IMR-90 (cell line): ENCODE results near the gene ERCC1. TPM values are rescaled to one million over a fixed set of nuclear protein-coding genes. Genes with fewer than 3 reads are reported as not detected.

Experiments
- ATAC-seq: fragments of 200-7000 bp; cut with Tn5 transposase; 2 replicates; pipeline ENCODE4 v1.9.1; 2020; ENCODE audit warnings: low read depth, mild to moderate bottlenecking, moderate library complexity
- BruUV-seq: library from RNA; stranded (reverse); fragments of 400-500 nt; replicated peaks from 2 replicates; lab custom pipeline; 2021; lab: Mats Ljungman, UMichigan
- CTCF ChIA-PET: fragments of 300-600 bp; formaldehyde crosslinking; extraction: SDS; loops from one replicate; lab custom pipeline; 2021; ENCODE audit warnings: antibody characterized with exemption; lab: Yijun Ruan, JAX
- POLR2A ChIA-PET: fragments of 300-600 bp; sonication (Branson Sonifier 250); formaldehyde crosslinking; loops from one replicate; lab custom pipeline; 2022; ENCODE audit warnings: antibody characterized with exemption; ENCODE audit not compliant: unreplicated experiment; lab: Charles Lee
- DNase-seq: peaks from one replicate; pipeline ENCODE4 v3.0.0; 2013
- H2AFZ ChIP-seq: replicated peaks from 2 replicates; pipeline ENCODE3; 2013; ENCODE audit warnings: low read length, mild to moderate bottlenecking; ENCODE audit not compliant: poor library complexity
- H2AK5ac ChIP-seq: 2 replicates; pipeline ENCODE4 v1.6.1; 2013; ENCODE audit warnings: low read depth, low read length, inconsistent platforms
- H2AK9ac ChIP-seq: replicated peaks from 2 replicates; pipeline ENCODE3; 2013; ENCODE audit warnings: mild to moderate bottlenecking, low read depth, low read length, moderate library complexity; ENCODE audit not compliant: poor library complexity
- H2BK120ac ChIP-seq: 2 replicates; pipeline ENCODE4 v1.6.1; 2013; ENCODE audit warnings: low read depth, low read length, inconsistent platforms
- H2BK15ac ChIP-seq: 3 replicates; pipeline ENCODE4 v1.6.1; 2013; ENCODE audit warnings: low read depth, low read length, inconsistent platforms
- H2BK20ac ChIP-seq: 2 replicates; pipeline ENCODE4 v1.6.1; 2013; ENCODE audit warnings: low read depth, mild to moderate bottlenecking, inconsistent platforms, low read length, moderate library complexity
- H2BK5ac ChIP-seq: 2 replicates; pipeline ENCODE4 v1.6.1; 2013; ENCODE audit warnings: mild to moderate bottlenecking, low read depth, low read length, inconsistent platforms; ENCODE audit not compliant: poor library complexity, severe bottlenecking
- H3K14ac ChIP-seq: replicated peaks from 2 replicates; pipeline ENCODE4 v1.6.1; 2013; ENCODE audit warnings: low read depth, low read length, inconsistent platforms
- H3K18ac ChIP-seq: 2 replicates; pipeline ENCODE4 v1.6.1; 2013; ENCODE audit warnings: low read depth, low read length, control low read depth
- H3K23ac ChIP-seq: 2 replicates; pipeline ENCODE4 v1.6.1; 2013; ENCODE audit warnings: low read depth, low read length, inconsistent platforms
- H3K27ac ChIP-seq: 2 replicates; pipeline ENCODE4 v1.5.1; 2013; ENCODE audit warnings: mild to moderate bottlenecking, control low read depth, low read length; ENCODE audit not compliant: insufficient read depth
- H3K27me3 ChIP-seq: 2 replicates; pipeline ENCODE4 v1.6.1; 2013; ENCODE audit warnings: low read length; ENCODE audit not compliant: control insufficient read depth, insufficient read depth
- H3K36me3 ChIP-seq: 2 replicates; pipeline ENCODE4 v1.6.1; 2013; ENCODE audit warnings: low read length, mixed read lengths; ENCODE audit not compliant: control insufficient read depth, insufficient read depth
- H3K4ac ChIP-seq: 2 replicates; pipeline ENCODE4 v1.6.1; 2013; ENCODE audit warnings: low read depth, low read length, inconsistent platforms
- H3K4me1 ChIP-seq: 2 replicates; pipeline ENCODE4 v1.6.1; 2013; ENCODE audit warnings: low read length, mixed read lengths; ENCODE audit not compliant: control insufficient read depth, insufficient read depth
- H3K4me2 ChIP-seq: 2 replicates; pipeline ENCODE4 v1.6.1; 2013; ENCODE audit warnings: low read depth, mild to moderate bottlenecking, control low read depth, low read length, moderate library complexity
- H3K4me3 ChIP-seq: 2 replicates; pipeline ENCODE4 v1.5.1; 2013; ENCODE audit warnings: low read depth, mild to moderate bottlenecking, control low read depth, low read length, moderate library complexity; ENCODE audit not compliant: insufficient read depth
- H3K56ac ChIP-seq: 2 replicates; pipeline ENCODE4 v1.6.1; 2013; ENCODE audit warnings: low read length, inconsistent platforms; ENCODE audit not compliant: insufficient read depth; ENCODE audit errors: extremely low read depth
- H3K79me1 ChIP-seq, 2 experiments: 2 replicates each; pipeline ENCODE4 v1.6.1; 2013; ENCODE audit warnings: low read length in 2 of 2, inconsistent platforms in 1 of 2, low read depth in 1 of 2
- H3K9ac ChIP-seq: 2 replicates; pipeline ENCODE4 v1.6.1; 2013; ENCODE audit warnings: low read depth, low read length, control low read depth
- H3K9me1 ChIP-seq: 2 replicates; pipeline ENCODE4 v1.6.1; 2013; ENCODE audit warnings: low read length, inconsistent platforms; ENCODE audit not compliant: insufficient read depth
- H3K9me3 ChIP-seq: 2 replicates; pipeline ENCODE4 v1.6.1; 2013; ENCODE audit warnings: low read length; ENCODE audit not compliant: control insufficient read depth, insufficient read depth
- H4K20me1 ChIP-seq: 2 replicates; pipeline ENCODE4 v1.6.1; 2013; ENCODE audit warnings: low read length, inconsistent platforms; ENCODE audit not compliant: insufficient read depth
- H4K5ac ChIP-seq: 2 replicates; pipeline ENCODE4 v1.6.1; 2013; ENCODE audit warnings: mild to moderate bottlenecking, low read depth, low read length, control low read depth
- H4K8ac ChIP-seq, 2 experiments: 2 replicates each; pipeline ENCODE4 v1.6.1; 2013; ENCODE audit warnings: low read depth in 2 of 2, low read length in 2 of 2, control low read depth in 1 of 2, inconsistent platforms in 1 of 2
- H4K91ac ChIP-seq: 2 replicates; pipeline ENCODE4 v1.6.1; 2013; ENCODE audit warnings: low read depth, low read length, inconsistent platforms; ENCODE audit not compliant: insufficient read depth
- CEBPB ChIP-seq: IDR thresholded peaks from 2 replicates; pipeline ENCODE4 v1.6.1; 2012; ENCODE audit warnings: low read depth, low read length, improper control_type of control experiment
- MAZ ChIP-seq: IDR thresholded peaks from 2 replicates; pipeline ENCODE4 v1.6.1; 2012; ENCODE audit warnings: low read depth, mild to moderate bottlenecking, low read length, improper control_type of control experiment, moderate library complexity, borderline replicate concordance
- POLR2A ChIP-seq: IDR thresholded peaks from 2 replicates; pipeline ENCODE4 v1.6.1; 2012; ENCODE audit warnings: mild to moderate bottlenecking, low read depth, low read length
- RAD21 ChIP-seq: IDR thresholded peaks from 2 replicates; pipeline ENCODE4 v1.6.1; 2012; ENCODE audit warnings: low read length, improper control_type of control experiment
- dilution Hi-C: fragments of 300-500 bp; cut with HindIII; formaldehyde crosslinking; loops from one replicate; pipeline ENCODE4 v1.14.3; 2018; ENCODE audit warnings: low sequenced_read_pairs; ENCODE audit not compliant: unreplicated experiment
- in situ Hi-C: fragments of 300-500 bp; cut with MboI; formaldehyde crosslinking; loops from 3 replicates; pipeline ENCODE4 v1.14.3; 2019; ENCODE audit warnings: low sequenced_read_pairs, inconsistent platforms, mixed read lengths
- intact Hi-C: fragments of 100-400 bp; cut with micrococcal nuclease; formaldehyde crosslinking; loops from 2 replicates; pipeline ENCODE4 v1.10.0; 2022
- polyA plus RNA-seq, 3 experiments: library from polyadenylated mRNA; depleted of rRNA; stranded (reverse); fragments of >200 nt; gene quantifications; 2 replicates each; pipeline ENCODE4 v1.2.3, GENCODE V29; 2012; ENCODE audit warnings: low replicate concordance in 1 of 3
- total RNA-seq: library from RNA; depleted of rRNA; stranded (reverse); fragments of >200 nt; gene quantifications from 2 replicates; pipeline ENCODE4 v1.2.3, GENCODE V29; 2012

The ERCC1 gene
- total and polyA plus RNA-seq, 2 of the 4 experiments (the other 2 are of a cell fraction), result 84.2 to 132 TPM

DNA sequence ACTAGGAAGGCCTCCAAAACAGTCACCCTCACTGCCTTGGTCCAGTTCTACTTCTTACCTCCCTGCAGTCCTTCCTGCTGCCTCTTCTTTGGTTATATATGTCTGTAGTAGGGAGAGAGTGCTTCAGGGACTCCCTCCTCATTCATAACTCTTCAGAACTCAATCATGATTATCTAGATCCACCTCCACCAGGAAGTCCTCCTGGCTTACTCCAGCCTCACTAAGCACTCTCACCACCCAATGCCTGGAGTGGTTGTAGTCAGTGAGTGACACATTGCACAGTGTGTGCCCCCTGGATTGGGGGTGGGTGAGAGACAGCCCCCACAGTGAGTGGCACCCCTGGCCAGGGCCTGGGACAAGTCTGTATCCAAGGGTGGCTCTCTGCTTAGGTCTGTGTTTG, 34.1 kb upstream of the ERCC1 start:
- Histone ChIP-seq H3K23ac (no peak overlapping the region), H3K4me2 (no peak overlapping the region), H4K5ac (no peak overlapping the region), H4K91ac (no peak overlapping the region), H3K4me1 (peaks cover 8% of the 10 kb centered on the region), H3K79me1 (peaks cover 0 to 9% of the 10 kb centered on the region in 2 experiments; a peak in 2 of 4 replicates), H2AK5ac (peak overlapping the region; percentile 70; the same call in 1 of the 2 replicates), H3K9me1 (peaks cover 6% of the 10 kb centered on the region; the same call in 1 of the 2 replicates), H2BK5ac (no peak overlapping the region), H3K9ac (no peak overlapping the region), H2AK9ac (no peak overlapping the region), H3K27me3 (no peaks in the 10 kb centered on the region), H3K27ac (no peak overlapping the region), H3K9me3 (no peaks in the 10 kb centered on the region), H4K8ac (no peak overlapping the region), H3K18ac (no peak overlapping the region), H2BK120ac (no peak overlapping the region), H4K20me1 (peaks cover 8% of the 10 kb centered on the region), H2BK15ac (peak overlapping the region; percentile 57; the same call in 1 of the 3 replicates), H3K4me3 (no peak overlapping the region), H3K36me3 (no peaks in the 10 kb centered on the region), H3K14ac (no peak overlapping the region), H3K56ac (no peak overlapping the region), H2AFZ (no peak overlapping the region), H3K4ac (0 out of 2 replicates have a peak overlapping the region, but pooled peaks have one; percentile 10), H2BK20ac (no peak overlapping the region)
- ChIA-PET POLR2A (no interaction called here), CTCF (no interaction called here)
- DNase-seq (no peak), ATAC-seq (no peak)
- BruUV-seq, result no TSS peak
- intact Hi-C loops (no loop called here), dilution Hi-C loops (no loop called here), in situ Hi-C loops (no loop called here)
- no peak for TF ChIP-seq RAD21
- TF ChIP-seq MAZ, result no peak
- TF ChIP-seq POLR2A, result peak; percentile 24; the same call in 1 of the 2 replicates
- TF ChIP-seq CEBPB, result no peak
